ENCODE data around the gene CCSER1. TPM values are rescaled to one million over a fixed set of nuclear protein-coding genes. Genes with fewer than 3 reads are reported as not detected.

CCSER1 gene
- total RNA-seq, 1 experiment from 2014 or later, result 4.1 TPM

- intact Hi-C loops (cut with micrococcal nuclease; ENCODE audit: unreplicated experiment), result no loop called here
- Mint-ChIP-seq H3K27ac (ENCODE audit: unreplicated experiment) (no peak overlapping the region), H3K4me1 (ENCODE audit: low read depth, unreplicated experiment) (no peaks in the 10 kb centered on the region), H3K9me3 (ENCODE audit: unreplicated experiment) (no peaks in the 10 kb centered on the region), H3K27me3 (ENCODE audit: insufficient read depth, unreplicated experiment) (no peaks in the 10 kb centered on the region), H3K36me3 (ENCODE audit: insufficient read depth, unreplicated experiment) (no peaks in the 10 kb centered on the region), H3K4me3 (ENCODE audit: unreplicated experiment) (no peak overlapping the region)
- H3K4me3 ChIP-seq (ENCODE audit: low read depth, low read length), result no peak overlapping the region
- no peaks in the 10 kb centered on the region for H3K36me3 ChIP-seq (ENCODE audit: control insufficient read depth, insufficient read depth, low read length)
- ChIA-PET POLR2A (no interaction called here), CTCF (no interaction called here)
- no peaks in the 10 kb centered on the region for H3K9me3 ChIP-seq
- H3K4me1 ChIP-seq, result no peaks in the 10 kb centered on the region
- no peaks in the 10 kb centered on the region for H3K27me3 ChIP-seq (replicated peaks; ENCODE audit: control insufficient read depth, insufficient read depth, low read length)
- no TSS peak for BruUV-seq (replicated peaks)
- no peak for DNase-seq
- TF ChIP-seq, protein P1, sequence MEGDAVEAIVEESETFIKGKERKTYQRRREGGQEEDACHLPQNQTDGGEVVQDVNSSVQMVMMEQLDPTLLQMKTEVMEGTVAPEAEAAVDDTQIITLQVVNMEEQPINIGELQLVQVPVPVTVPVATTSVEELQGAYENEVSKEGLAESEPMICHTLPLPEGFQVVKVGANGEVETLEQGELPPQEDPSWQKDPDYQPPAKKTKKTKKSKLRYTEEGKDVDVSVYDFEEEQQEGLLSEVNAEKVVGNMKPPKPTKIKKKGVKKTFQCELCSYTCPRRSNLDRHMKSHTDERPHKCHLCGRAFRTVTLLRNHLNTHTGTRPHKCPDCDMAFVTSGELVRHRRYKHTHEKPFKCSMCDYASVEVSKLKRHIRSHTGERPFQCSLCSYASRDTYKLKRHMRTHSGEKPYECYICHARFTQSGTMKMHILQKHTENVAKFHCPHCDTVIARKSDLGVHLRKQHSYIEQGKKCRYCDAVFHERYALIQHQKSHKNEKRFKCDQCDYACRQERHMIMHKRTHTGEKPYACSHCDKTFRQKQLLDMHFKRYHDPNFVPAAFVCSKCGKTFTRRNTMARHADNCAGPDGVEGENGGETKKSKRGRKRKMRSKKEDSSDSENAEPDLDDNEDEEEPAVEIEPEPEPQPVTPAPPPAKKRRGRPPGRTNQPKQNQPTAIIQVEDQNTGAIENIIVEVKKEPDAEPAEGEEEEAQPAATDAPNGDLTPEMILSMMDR (IDR thresholded peaks at IDR 0.05; ENCODE audit: insufficient read depth in 1 of 2, low read depth in 1 of 2, low read length in 1 of 2, severe bottlenecking in 1 of 2, unreplicated experiment in 1 of 2), result no peak
Measured at GRCh38 chr4:91302120-91302519, 1174.9 kb downstream of the CCSER1 start.

DNA sequence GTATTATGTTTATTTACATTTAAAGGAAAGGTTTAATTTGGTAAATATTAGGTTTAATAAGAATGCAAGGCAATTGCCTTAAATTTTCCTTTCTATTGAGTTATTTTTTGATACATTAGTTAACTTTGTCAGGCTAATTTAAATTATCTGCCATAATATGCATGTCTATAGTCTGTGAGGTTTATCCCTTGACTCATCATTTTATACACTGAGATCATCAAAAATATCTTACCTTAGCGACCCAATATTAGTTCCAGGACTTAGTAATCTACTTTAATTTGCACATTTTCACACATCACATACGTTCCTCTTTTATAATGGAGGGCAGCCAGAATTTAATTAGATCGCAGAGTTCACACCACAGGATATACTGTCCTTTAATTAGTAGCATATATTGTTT is 1177.1 kb downstream of the CCSER1 start:
- H3K36me3 Mint-ChIP-seq (ENCODE audit: insufficient read depth, unreplicated experiment), result no peaks in the 10 kb centered on the region
- H3K27ac Mint-ChIP-seq (ENCODE audit: unreplicated experiment), result no peak overlapping the region
- no peak overlapping the region for H3K4me3 Mint-ChIP-seq (ENCODE audit: unreplicated experiment)
- no peaks in the 10 kb centered on the region for H3K27me3 Mint-ChIP-seq (ENCODE audit: insufficient read depth, unreplicated experiment)
- intact Hi-C loops (cut with micrococcal nuclease; ENCODE audit: unreplicated experiment), result no loop called here
- no peak for DNase-seq
- Histone ChIP-seq H3K4me3 (ENCODE audit: low read depth, low read length) (no peak overlapping the region), H3K27me3 (replicated peaks; ENCODE audit: control insufficient read depth, insufficient read depth, low read length) (no peaks in the 10 kb centered on the region), H3K4me1 (no peaks in the 10 kb centered on the region), H3K9me3 (no peaks in the 10 kb centered on the region), H3K36me3 (ENCODE audit: control insufficient read depth, insufficient read depth, low read length) (no peaks in the 10 kb centered on the region)
- ChIA-PET CTCF (no interaction called here), POLR2A (no interaction called here)
- no peaks in the 10 kb centered on the region for H3K9me3 Mint-ChIP-seq (ENCODE audit: unreplicated experiment)
- TF ChIP-seq, protein P1 (IDR thresholded peaks at IDR 0.05; ENCODE audit: insufficient read depth in 1 of 2, low read depth in 1 of 2, low read length in 1 of 2, severe bottlenecking in 1 of 2, unreplicated experiment in 1 of 2), result no peak
- no peaks in the 10 kb centered on the region for H3K4me1 Mint-ChIP-seq (ENCODE audit: low read depth, unreplicated experiment)
- no TSS peak for BruUV-seq (replicated peaks)

- TF ChIP-seq, protein P1 (IDR thresholded peaks at IDR 0.05; ENCODE audit: insufficient read depth in 1 of 2, low read depth in 1 of 2, low read length in 1 of 2, severe bottlenecking in 1 of 2, unreplicated experiment in 1 of 2), result no peak
- Mint-ChIP-seq H3K36me3 (ENCODE audit: insufficient read depth, unreplicated experiment) (no peaks in the 10 kb centered on the region), H3K4me1 (ENCODE audit: low read depth, unreplicated experiment) (no peaks in the 10 kb centered on the region), H3K27ac (ENCODE audit: unreplicated experiment) (no peak overlapping the region), H3K9me3 (ENCODE audit: unreplicated experiment) (peaks cover 11% of the 10 kb centered on the region), H3K4me3 (ENCODE audit: unreplicated experiment) (no peak overlapping the region), H3K27me3 (ENCODE audit: insufficient read depth, unreplicated experiment) (no peaks in the 10 kb centered on the region)
- no TSS peak for BruUV-seq (replicated peaks)
- ChIA-PET CTCF (no interaction called here), POLR2A (no interaction called here)
- no peaks in the 10 kb centered on the region for H3K27me3 ChIP-seq (replicated peaks; ENCODE audit: control insufficient read depth, insufficient read depth, low read length)
- H3K36me3 ChIP-seq (ENCODE audit: control insufficient read depth, insufficient read depth, low read length), result no peaks in the 10 kb centered on the region
- H3K9me3 ChIP-seq, result no peaks in the 10 kb centered on the region
- no peak for DNase-seq
- intact Hi-C loops (cut with micrococcal nuclease; ENCODE audit: unreplicated experiment), result no loop called here
- no peaks in the 10 kb centered on the region for H3K4me1 ChIP-seq
- H3K4me3 ChIP-seq (ENCODE audit: low read depth, low read length), result no peak overlapping the region
Measured at GRCh38 chr4:91317434-91317833, 1190.2 kb downstream of the CCSER1 start.

Measured in Caco-2 (cell line).